GM21515 (cell line): ENCODE data around the gene AGER.
"Not testable (repeated sequence)": the region's sequence is repeated elsewhere in the genome, so short reads cannot be mapped to it uniquely, and the experiment has no call there.

ENCODE experiments used
- ATAC-seq: cut with Tn5 transposase; IDR thresholded peaks from one replicate; pipeline ENCODE4 v1.9.1; 2021; ENCODE audit not compliant: unreplicated experiment

The AGER gene

GRCh38 chr6:32200711-32201475, 16.8 kb upstream of the AGER start:
- no peak for ATAC-seq

DNA sequence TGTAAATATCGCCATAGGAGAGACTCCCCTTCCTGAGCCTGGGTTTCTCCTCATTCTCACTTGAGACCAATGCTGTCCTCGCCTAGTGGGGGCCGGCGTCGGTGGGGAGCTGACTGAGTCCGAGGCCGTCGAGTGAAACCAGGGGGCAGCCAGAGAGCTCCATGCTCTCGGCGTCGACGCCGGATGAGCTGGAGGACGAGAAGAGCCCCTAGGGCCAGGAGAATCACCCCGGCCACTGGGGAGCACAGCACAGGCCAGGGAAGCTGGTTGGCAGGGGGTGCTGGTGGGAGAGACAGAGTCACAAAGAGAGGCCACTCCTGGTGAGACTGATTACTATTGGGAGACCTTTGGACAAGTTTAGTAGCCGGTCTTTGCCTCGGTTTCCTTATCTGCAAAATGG, 14.8 kb upstream of the AGER start:
- no peak for ATAC-seq

GRCh38 chr6:32198345-32198696, 14.3 kb upstream of the AGER start:
- ATAC-seq, result no peak

DNA sequence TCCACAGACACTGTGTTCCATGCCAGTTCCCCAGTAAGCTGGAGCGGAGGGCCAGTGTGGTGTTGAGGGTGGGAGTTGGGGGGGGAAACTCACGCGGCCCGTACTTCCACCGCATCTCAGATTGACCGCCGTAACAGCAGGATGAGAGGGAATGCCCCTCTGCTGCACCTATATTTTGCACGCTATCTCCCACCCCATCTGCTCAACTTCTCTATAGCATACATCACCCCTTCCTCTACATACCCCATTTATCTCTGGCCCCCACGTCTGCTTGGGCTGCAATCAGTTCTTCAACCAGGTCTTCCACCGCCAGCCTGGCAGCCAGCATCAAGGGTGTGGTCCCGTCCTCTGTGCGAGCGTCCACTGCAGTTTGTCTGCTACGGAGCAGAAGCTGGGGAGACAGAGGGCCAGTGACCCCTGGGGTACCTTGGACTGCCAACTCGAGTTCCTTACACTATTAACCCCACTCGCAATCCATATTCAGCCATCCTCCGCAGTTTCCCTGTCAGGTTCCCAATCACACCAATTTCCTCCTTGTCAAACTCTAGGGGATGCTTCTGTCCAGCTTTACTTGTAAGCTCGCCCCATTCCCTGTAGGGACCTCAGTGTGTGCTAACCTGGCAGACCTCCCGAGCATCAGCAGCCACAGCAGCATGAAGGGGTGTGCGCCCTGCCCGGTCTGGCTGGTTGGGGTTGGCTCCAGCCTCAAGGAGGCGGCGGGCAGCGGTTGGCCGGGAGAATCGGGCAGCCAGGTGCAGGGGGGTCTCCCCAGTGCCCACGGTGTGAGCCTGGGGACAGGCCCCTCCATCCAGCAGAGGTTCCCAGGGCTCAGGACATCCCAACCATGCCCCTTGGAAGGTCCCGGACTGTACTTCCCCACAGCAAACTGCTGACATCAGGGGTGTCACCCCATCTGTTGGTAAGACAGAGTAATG, 12.9 kb upstream of the AGER start:
- ATAC-seq, result no peak

DNA sequence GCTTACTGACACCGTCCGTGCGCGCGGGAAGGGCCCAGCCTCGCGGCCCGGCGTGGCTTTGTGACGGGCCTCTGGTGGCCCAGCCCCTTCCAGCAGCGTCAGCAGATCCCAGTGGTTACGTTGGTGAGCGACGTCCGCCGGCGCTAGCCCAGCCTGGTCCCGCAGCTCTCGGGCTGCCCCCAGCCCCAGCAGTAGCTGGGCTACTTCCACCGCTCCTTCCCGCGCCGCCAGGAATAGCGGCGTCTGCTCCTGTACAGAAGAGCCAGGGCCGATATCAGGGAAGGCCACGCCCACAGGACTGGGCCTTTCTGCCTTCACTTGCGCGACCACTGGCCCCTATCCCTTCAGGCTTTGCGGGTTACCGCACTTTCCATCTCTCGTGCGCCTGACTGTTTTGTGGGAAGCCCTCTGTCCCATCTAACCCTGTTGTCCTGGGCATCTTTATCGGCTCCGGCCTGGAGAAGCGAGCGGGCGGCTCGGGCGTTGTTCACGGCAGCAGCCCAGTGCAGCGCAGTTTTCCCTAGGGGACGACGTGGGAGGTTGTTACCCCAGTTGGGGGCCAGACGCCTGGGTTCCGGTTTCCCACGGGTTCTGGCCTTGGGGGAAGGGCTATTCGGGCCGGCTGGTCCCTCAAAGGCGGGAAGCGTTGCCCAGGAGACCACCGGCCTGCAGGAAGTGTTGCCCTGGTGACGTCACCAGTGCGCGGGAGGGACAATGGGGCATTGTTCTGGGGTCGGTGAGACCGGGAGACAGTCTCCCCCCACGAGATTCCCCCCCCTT, 12.0 kb upstream of the AGER start:
- ATAC-seq, result peak; percentile 69

DNA sequence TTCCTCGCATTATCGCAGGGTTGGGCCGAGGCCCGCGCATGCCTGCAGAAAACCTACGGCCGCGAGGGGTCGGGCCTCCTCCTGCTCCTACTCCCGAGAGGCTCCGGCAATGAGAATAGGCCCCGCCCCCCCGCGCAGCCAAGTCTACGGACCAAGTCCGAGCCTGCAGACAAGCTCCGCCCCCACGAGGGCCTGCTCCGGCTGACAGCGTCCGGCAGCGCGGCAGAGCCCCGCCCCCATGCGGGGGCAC, 11.5 kb upstream of the AGER start:
- peak; percentile 70 for ATAC-seq

DNA sequence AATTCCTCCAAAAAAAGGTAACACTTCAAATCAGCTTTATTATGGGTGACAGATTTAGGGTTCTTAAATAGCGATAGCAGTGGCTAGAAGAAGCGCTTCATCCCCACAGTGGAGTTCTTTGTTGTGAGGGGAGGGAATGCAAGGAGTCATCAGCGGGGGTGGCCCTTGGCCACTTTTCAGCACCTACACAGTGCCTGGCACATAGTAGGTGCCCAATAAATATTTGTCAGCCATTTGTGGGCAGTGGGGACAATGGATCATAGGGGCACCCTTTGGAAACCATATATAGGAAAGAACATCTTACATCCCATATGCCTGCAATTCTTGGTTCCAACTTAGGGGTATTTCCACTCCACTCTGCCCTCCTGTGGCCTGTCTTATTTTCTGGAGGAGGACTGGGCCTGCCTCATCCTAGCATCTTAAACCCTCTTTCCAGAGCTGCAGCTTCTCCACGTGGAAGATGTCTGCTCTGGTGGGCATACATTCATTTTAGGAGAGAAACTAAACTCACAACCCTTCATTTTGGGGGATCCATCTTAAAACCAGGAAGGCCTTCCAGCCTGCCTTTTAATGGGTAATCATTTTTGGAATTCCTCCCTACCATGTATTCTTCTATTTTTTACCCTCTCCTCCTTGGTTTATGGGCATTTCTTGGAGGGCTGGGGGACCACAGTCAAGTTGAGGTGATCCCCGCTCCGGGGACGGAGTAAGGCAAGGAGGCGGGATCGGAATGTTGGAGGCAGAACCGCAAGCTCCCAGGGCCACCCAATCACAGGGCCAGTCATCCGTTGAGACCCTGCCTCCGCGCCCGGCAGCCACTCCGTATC, 11.0 kb upstream of the AGER start:
- ATAC-seq, result no peak

DNA sequence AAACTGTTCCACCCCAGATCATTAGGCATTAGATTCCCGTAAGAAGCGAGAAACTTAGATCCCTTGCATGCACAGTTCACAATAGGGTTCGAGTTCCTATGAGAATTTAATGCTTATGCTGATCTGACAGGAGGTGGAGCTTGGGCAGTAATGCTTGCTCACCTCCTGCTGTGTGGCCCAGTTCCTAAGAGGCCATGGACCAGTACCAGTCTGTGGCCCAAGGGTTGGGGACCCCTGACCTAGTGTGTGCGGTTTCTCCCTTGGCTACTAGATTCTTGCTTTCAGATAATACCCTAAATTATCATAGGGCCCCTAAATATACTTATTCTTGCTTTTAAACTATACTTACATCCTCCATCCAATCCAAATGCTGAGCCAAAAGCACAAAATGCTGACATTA, 10.3 kb upstream of the AGER start:
- ATAC-seq, result no peak

DNA sequence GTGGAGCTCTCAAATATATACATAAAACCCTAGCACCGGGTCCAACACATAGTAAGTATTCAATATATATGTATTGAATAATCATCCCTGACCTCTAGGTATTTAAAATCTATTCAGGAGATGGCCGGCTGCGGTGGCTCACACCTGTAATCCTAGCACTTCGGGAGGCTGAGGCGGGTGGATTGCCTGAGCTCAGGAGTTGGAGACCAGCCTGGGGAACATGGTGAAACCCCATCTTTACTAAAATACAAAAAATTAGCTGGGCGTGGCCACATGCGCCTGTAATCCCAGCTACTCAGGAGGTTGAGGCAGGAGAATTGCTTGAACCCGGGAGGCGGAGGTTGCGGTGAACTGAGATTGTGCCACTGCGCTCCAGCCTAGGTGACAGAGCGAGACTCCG, 9.0 kb upstream of the AGER start:
- not testable (repeated sequence) for ATAC-seq

GRCh38 chr6:32192608-32193039, 8.6 kb upstream of the AGER start, which contains the start of gene GPSM3:
Gene GPSM3, minus strand, starts transcription at chr6:32192643. Its CDS starts 130 bp downstream, at chr6:32192513.
- no peak for ATAC-seq

DNA sequence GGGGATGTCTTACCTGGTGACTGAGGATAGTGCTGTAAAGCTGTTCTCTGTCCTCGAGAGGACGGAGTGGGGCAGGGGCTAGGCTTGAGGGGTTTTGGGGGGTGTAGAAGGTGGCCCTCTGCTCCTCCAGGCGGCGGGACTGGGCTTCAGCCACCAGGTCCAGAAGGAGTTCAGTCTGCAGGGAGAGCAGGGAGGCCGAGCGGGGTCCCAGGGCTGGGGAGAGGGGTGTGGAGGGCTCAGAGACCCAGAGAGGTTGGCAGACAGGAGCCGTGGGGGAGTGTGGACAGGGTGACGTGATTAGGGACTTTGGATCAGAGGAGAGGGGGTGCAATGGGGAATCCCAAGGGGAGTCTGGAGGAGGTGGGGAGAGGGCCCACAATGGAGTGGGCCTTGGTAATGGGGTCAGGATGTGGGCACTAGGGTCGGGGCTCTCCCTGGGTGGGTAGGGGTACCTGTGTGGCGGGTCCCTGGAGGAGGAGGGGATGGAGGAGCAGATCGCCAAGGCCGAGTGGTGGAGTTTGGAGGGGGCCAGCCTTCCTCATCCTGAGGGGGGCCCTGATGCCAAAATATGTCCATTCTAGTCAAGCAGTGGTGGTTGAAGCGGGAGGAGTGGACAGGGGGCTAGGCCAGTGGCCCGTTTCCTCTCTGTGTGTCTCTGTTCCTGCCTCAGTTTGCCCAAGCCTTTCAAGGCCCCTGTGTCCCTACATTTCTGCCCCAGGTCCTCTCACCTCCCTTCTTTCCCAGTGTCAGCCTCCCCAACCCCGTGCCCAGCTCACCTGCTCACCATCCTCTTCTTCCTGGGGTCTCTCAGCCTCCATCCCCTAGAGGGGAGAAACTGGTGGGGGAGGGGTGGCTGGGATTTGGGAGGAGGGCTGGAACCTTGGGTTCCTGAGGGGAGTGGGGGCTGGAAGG, 7.9 kb upstream of the AGER start:
- no peak for ATAC-seq

DNA sequence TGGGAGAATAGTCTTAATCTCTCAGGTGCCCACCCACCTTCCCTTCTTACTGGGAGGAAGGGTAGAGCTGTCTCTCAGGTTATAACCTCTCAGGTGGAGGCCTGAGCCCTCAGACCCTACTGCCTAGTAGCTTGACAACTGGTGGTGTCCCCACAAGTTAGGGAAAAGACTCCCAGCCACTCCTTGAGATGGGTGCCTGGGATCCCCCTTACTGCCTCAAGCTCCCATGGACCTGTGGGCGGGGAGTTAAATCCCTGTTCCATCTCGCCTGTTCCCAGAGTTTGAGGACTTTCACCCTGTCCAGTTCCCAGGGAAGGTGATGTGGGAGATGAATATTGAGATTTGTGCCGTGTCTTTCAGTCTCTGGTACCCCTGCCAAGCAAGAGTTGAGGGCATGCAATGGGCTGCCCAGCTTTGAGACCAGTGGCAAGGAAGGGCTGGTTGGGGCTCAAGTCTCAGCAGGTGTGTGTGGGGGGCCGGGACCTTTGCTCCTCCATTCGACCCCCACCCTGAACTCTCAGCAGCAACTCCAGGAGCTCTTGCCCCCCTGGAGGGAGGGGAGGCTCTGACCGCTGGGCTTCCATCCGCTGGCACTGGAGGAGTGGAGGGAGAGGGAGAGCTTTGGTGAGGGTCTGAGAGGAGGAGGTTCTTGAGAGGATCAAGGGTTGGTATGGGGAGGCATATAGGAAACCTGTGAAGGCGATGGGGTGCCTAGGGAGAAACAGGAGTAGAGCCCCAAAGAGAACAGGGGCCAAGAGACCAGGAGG, 7.0 kb upstream of the AGER start:
- no peak for ATAC-seq

DNA sequence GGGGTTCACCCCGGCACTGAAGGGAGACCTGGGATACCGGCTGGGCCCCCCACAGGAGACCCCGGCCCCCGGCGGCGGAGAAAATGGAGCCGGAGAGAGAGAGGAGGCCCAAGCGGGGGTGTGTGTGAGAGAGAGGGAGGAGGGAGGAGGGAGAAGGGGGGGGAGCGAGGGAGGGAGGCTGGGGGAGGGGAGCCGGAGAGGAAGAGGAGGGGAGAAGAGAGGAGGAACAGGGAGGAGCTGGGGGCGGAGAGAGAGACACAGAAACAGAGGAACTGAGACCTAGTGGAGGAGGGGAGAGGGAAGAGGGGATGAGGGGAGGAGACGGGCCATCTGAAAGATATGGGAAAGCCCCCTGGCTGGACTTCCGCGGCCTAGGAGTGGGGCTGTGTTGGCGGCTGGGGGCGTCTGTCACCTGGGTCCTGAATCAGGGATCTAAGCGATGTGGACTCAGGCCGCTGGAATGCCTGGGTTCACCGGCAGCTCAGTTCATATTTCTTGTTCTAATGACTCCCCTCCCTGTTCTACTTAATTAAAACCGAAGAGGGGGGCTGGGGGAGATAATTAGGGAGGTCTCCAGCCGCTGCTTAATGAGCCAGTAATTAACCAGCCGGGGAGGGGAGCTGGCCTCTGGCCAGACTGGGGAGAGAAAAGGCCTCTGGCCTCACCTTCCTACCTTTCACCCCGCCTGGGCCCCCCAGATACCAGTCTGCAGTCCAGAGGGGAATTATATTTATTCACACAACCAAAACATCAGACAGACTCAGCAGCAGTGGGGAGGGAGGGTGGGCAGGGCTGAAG, 6.2 kb upstream of the AGER start, which contains the start of gene PBX2:
TSS of gene PBX2 (minus strand) at position 149 of the 798 bp plus-strand sequence. CDS start 287 bp downstream, outside the sequence.
- ATAC-seq, result peak; percentile 43

- ATAC-seq, result no peak
Observed at GRCh38 chr6:32189742-32190053, 5.6 kb upstream of the AGER start.

- no peak for ATAC-seq
Observed at GRCh38 chr6:32189069-32189741, 5.2 kb upstream of the AGER start.

DNA sequence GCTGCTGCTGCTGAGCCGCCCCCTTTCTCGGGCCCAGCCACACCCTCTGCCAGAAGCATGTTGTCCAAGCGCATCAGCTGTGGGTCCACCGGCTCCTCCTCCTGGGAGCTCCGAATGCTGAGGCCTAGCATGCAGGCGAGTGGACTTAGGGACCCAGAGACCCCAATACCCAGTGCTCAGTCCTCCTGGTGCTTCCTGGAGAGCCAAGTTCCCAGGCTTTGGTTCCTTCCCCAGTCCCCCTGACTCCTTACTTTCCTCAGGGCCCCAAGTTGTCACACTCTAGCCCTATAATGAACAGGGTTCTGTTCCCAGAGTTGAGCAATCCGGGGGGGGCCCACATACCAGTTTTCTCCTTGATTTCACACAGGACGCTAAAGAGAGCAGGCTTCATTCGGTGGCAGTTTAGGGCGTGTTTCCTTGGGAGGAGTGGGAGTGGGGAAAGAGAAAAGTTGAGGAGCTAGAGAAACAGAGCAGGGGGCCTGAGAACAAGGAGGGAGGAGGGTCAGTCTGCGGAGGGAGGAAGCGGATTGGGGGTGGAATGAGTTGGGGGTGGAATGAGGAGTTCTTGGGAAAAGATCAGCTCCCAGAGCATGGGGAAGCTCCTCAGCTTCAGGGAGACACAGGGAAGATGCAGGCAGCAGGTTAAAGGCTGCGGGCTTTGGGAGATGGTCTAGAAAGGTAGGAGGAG, 4.5 kb upstream of the AGER start:
- no peak for ATAC-seq
